ENCODE results near the gene NUP107. TPM values are rescaled to one million over a fixed set of nuclear protein-coding genes. Genes with fewer than 3 reads are reported as not detected.

The NUP107 gene
- total RNA-seq, 4 donors from 2014 or later, result 36.1 to 83.6 (median 43.5) TPM

GRCh38 chr12:68793436-68793835 is 106.7 kb downstream of the NUP107 start:
- no peak overlapping the region for H3K27ac ChIP-seq
- intact Hi-C loops (cut with DNase I), result no loop called here
- H3K4me1 ChIP-seq, result no peaks in the 10 kb centered on the region
- no peaks in the 10 kb centered on the region for H3K36me3 ChIP-seq
- no peaks in the 10 kb centered on the region for H3K9me3 ChIP-seq
- WGBS, 2 donors, result 83 to 84% methylated on average over 4 of the region's 4 CpGs
- no peak overlapping the region for H3K4me3 ChIP-seq (replicated peaks in 1 of 3)
- no peaks in the 10 kb centered on the region for H3K27me3 ChIP-seq
- no peak for DNase-seq
- no peak for TF ChIP-seq POLR2A (IDR thresholded peaks at IDR 0.05)
- TF ChIP-seq, protein P1, sequence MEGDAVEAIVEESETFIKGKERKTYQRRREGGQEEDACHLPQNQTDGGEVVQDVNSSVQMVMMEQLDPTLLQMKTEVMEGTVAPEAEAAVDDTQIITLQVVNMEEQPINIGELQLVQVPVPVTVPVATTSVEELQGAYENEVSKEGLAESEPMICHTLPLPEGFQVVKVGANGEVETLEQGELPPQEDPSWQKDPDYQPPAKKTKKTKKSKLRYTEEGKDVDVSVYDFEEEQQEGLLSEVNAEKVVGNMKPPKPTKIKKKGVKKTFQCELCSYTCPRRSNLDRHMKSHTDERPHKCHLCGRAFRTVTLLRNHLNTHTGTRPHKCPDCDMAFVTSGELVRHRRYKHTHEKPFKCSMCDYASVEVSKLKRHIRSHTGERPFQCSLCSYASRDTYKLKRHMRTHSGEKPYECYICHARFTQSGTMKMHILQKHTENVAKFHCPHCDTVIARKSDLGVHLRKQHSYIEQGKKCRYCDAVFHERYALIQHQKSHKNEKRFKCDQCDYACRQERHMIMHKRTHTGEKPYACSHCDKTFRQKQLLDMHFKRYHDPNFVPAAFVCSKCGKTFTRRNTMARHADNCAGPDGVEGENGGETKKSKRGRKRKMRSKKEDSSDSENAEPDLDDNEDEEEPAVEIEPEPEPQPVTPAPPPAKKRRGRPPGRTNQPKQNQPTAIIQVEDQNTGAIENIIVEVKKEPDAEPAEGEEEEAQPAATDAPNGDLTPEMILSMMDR (IDR thresholded peaks at IDR 0.05), result no peak

DNA sequence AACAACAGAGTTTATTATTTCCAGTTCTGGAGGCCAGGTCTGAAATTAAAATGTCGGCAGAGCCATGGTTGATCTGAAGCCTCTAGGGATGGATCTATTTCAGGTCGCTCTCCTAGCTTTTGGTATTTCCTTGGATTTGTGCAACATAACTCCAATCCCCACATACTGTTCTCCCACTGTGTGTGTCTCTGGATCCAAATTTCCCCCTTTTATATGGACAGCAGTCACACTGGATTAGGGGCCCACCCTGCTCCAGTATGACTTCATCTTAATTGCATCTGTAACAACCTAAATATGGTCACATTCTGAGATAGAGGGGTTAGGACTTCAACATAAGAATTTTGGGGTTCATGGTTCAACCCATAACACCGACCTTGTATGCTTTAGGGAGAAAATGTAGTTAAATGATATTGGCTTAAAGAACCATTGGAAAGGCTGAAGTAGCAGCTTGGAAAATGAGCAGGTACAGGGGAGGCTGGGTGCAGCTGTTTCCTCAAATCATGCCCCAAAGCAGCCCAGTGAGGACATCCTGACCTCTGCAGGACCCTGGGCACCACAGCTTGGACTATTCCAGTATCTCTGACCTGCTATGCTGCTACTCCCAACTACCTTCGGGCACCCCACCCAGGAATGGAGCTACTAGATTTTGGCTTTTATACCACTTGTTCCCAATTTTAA is 107.3 kb downstream of the NUP107 start:
- H3K36me3 ChIP-seq, result no peaks in the 10 kb centered on the region
- intact Hi-C loops (cut with DNase I), result no loop called here
- no peaks in the 10 kb centered on the region for H3K4me1 ChIP-seq
- no peak for TF ChIP-seq POLR2A (IDR thresholded peaks at IDR 0.05)
- TF ChIP-seq, protein P1 (IDR thresholded peaks at IDR 0.05), result no peak
- H3K27ac ChIP-seq, result no peak overlapping the region
- 91 to 98% methylated on average over 4 of the region's 4 CpGs for WGBS, 2 donors
- no peaks in the 10 kb centered on the region for H3K9me3 ChIP-seq
- no peak overlapping the region for H3K4me3 ChIP-seq (replicated peaks in 1 of 3)
- H3K27me3 ChIP-seq, result no peaks in the 10 kb centered on the region
- DNase-seq, result no peak

DNA sequence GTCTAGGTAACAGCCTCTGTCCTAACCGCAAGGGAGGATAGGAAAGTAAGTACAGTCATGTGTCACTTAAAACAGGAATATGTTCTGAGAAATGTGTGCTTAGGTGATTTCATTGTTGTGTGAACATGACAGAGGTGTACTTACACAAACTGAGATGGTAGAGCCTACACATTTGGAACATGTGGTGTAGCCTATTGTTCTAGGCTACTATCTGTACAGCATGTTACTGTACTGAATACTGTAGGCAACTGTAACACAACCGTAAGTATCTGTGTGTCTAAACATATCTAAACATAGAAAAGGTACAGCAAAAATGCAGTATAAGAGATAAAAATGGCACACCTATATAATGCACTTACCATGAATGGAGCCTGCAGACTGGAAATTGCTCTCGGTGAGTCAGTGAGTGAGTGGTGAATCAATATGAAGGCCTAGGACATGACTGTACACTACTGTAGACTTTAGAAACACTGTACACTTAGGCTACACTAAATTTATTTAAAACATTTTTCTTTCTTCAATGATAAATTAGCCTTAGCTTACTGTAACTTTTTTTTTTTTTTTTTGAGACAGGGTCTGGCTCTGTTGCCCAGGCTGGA is 108.0 kb downstream of the NUP107 start:
- Histone ChIP-seq H3K36me3 (no peaks in the 10 kb centered on the region), H3K27ac (no peak overlapping the region), H3K4me1 (no peaks in the 10 kb centered on the region), H3K9me3 (no peaks in the 10 kb centered on the region), H3K4me3 (replicated peaks in 1 of 3) (no peak overlapping the region), H3K27me3 (no peaks in the 10 kb centered on the region)
- intact Hi-C loops (cut with DNase I), result no loop called here
- whole genome bisulfite sequencing, 2 donors, result 93 to 98% methylated on average over 3 of the region's 3 CpGs
- TF ChIP-seq, protein P1 (IDR thresholded peaks at IDR 0.05), result no peak
- TF ChIP-seq POLR2A (IDR thresholded peaks at IDR 0.05), result no peak
- DNase-seq, result no peak

Other genes starting within 250 kb of the NUP107 start
- gene RAP1B, start 76.1 kb upstream of the NUP107 start, total RNA-seq, result 100 to 1,000 TPM; 133 to 232 (median 193) TPM
- 1 to 10 TPM; 2.1 to 4.0 (median 2.3) TPM for gene SLC35E3, start 59.2 kb downstream of the NUP107 start, total RNA-seq
- gene MDM2, start 121.2 kb downstream of the NUP107 start, total RNA-seq, result 100 to 1,000 TPM in 2 of 4 donors, 10 to 100 TPM in 2; 56.7 to 124 (median 91.6) TPM
- 10 to 100 TPM; 25.7 to 60.4 (median 43.2) TPM for gene CPM, start 246.2 kb downstream of the NUP107 start, total RNA-seq